Uterus (tissue), 4 donors: Measurements from ENCODE around the gene SYF2. TPM values are rescaled to one million over a fixed set of nuclear protein-coding genes. Genes with fewer than 3 reads are reported as not detected.

Experiments
- DNase-seq, 2 donors: peaks; one replicate each; pipeline ENCODE4 v3.0.0-alpha.2; 2019 to 2020
- H3K27ac ChIP-seq, 2 donors: fragments of 200-600 bp; sonication (generic); 1 replicate in 1 of 2; 2 replicates in 1 of 2; pipeline ENCODE4 v1.5.1; 2016 to 2018
- H3K27me3 ChIP-seq, 2 donors: fragments of 200-600 bp; sonication (generic); one replicate each; pipeline ENCODE4 v1.5.1; 2018 to 2019; ENCODE audit warnings: control low read depth in 1 of 2
- H3K36me3 ChIP-seq, 2 donors: fragments of 200-600 bp; sonication (generic); one replicate each; pipeline ENCODE4 v1.5.1; 2019; ENCODE audit warnings: control low read depth in 1 of 2
- H3K4me1 ChIP-seq, 2 donors: fragments of 200-600 bp; sonication (generic); one replicate each; pipeline ENCODE4 v1.5.1; 2018 to 2019; ENCODE audit warnings: control low read depth in 1 of 2
- H3K4me3 ChIP-seq, 2 donors: fragments of 200-600 bp; sonication (generic); 1 replicate in 1 of 2; 2 replicates in 1 of 2; pipeline ENCODE4 v1.5.1; 2018 to 2019; ENCODE audit warnings: mild to moderate bottlenecking in 1 of 2
- H3K9me3 ChIP-seq, 2 donors: fragments of 200-600 bp; sonication (generic); one replicate each; pipeline ENCODE4 v1.5.1; 2019; ENCODE audit warnings: control low read depth in 1 of 2
- CTCF ChIP-seq, 4 experiments: fragments of 200-600 bp in 2 of 4; fragments of 450-650 bp in 2 of 4; sonication (generic) in 2 of 4; IDR thresholded peaks; one replicate each; pipeline ENCODE4 v1.5.1; 2016 to 2019; ENCODE audit warnings: antibody characterized with exemption in 4 of 4, mild to moderate bottlenecking in 2 of 4, moderate library complexity in 1 of 4
- POLR2A ChIP-seq, 2 donors: fragments of 450-650 bp; IDR thresholded peaks; one replicate each; pipeline ENCODE4 v1.6.1; 2016; ENCODE audit warnings: antibody characterized with exemption in 2 of 2, mild to moderate bottlenecking in 1 of 2, moderate library complexity in 1 of 2
- intact Hi-C: fragments of 100-400 bp; cut with DNase I; formaldehyde crosslinking; loops from one replicate; pipeline ENCODE4 v1.15.1; 2023; ENCODE audit warnings: low total_unique reads
- total RNA-seq, 4 donors: library from RNA; depleted of rRNA in 3 of 4; stranded (reverse); fragments of >200 nt in 3 of 4; gene quantifications; one replicate each; pipeline versions ENCODE4 v1.1.0 to v1.2.4, GENCODE V29; 2014 to 2023
- donor health status: DM: yes; HTN: yes; CAD: no.

The SYF2 gene
- total RNA-seq, 4 donors from 2014 or later = 45.3 to 52.1 (median 47.9) TPM

- peak in 1 of 4 experiments; percentile 6 for TF ChIP-seq CTCF (IDR thresholded peaks at IDR 0.05)
- no peak for TF ChIP-seq POLR2A (IDR thresholded peaks at IDR 0.05)
- Histone ChIP-seq H3K36me3 (no peaks in the 10 kb centered on the region), H3K9me3 (no peaks in the 10 kb centered on the region), H3K27me3 (no peaks in the 10 kb centered on the region), H3K27ac (peak overlapping the region; percentile 99), H3K4me1 (peaks cover 13 to 15% of the 10 kb centered on the region in 2 donors), H3K4me3 (peak overlapping the region; percentile 96)
- DNase-seq = peak in 1 of 2 donors; percentile 34
- intact Hi-C loops = no loop called here
These were observed 14.3 kb upstream of the SYF2 start for GRCh38 chr1:25246600-25247023.

- TF ChIP-seq POLR2A (IDR thresholded peaks at IDR 0.05) (no peak), CTCF (IDR thresholded peaks at IDR 0.05) (no peak)
- no peaks in the 10 kb centered on the region for H3K27me3 ChIP-seq
- peak overlapping the region; percentile 99 for H3K27ac ChIP-seq
- H3K4me3 ChIP-seq = peak overlapping the region; percentile 96
- DNase-seq = no peak
- intact Hi-C loops = no loop called here
- no peaks in the 10 kb centered on the region for H3K9me3 ChIP-seq
- H3K4me1 ChIP-seq = peaks cover 13 to 15% of the 10 kb centered on the region in 2 donors
- H3K36me3 ChIP-seq = no peaks in the 10 kb centered on the region
These were observed 13.7 kb upstream of the SYF2 start for GRCh38 chr1:25245809-25246599.

GRCh38 chr1:25245393-25245792 is 13.1 kb upstream of the SYF2 start:
- no peak for DNase-seq
- Histone ChIP-seq H3K4me3 (peak overlapping the region in 1 of 2 donors; percentile 96), H3K36me3 (no peaks in the 10 kb centered on the region), H3K4me1 (peaks cover 13 to 15% of the 10 kb centered on the region in 2 donors), H3K27me3 (no peaks in the 10 kb centered on the region), H3K27ac (peak overlapping the region; percentile 99), H3K9me3 (no peaks in the 10 kb centered on the region)
- intact Hi-C loops = no loop called here
- TF ChIP-seq POLR2A (IDR thresholded peaks at IDR 0.05) = no peak
- no peak for TF ChIP-seq CTCF (IDR thresholded peaks at IDR 0.05)

GRCh38 chr1:25243907-25244306 is 11.6 kb upstream of the SYF2 start:
- Histone ChIP-seq H3K4me3 (no peak overlapping the region), H3K4me1 (peaks cover 15 to 19% of the 10 kb centered on the region in 2 donors), H3K9me3 (no peaks in the 10 kb centered on the region), H3K27me3 (no peaks in the 10 kb centered on the region), H3K36me3 (no peaks in the 10 kb centered on the region), H3K27ac (no peak overlapping the region)
- no peak for TF ChIP-seq CTCF (IDR thresholded peaks at IDR 0.05)
- TF ChIP-seq POLR2A (IDR thresholded peaks at IDR 0.05) = no peak
- DNase-seq = no peak
- intact Hi-C loops = no loop called here
